ENCODE measurements around the gene OR4D2.

The OR4D2 gene

DNA sequence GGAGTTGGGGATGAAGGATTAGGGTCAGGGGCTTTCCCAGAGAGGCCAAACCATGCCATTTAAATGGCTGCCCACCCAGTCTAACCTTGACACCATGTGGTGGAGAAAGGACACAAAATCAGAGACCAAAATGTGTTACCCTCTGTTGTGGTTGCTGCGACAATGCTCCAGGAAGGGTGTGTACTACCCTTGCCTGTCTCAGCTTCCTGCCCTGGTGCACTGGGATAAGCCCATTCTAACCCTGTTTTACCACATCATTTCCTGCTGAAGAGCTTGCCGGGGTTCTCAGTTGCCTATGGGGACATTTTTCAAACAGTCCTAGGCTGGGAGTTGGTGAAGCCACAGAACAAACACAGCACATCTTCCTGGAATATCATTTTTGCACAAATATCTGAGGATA is 13.7 kb upstream of the OR4D2 start:
- ChIA-PET POLR2A (ENCODE audit: low non-redundant PET) (no interaction called here), CTCF (no interaction called here)
- DNase-seq (ENCODE audit: low spot score), result no peak
- no peak overlapping the region for H3K27ac ChIP-seq
- TF ChIP-seq CTCF (conservative IDR thresholded peaks at IDR 0.05; ENCODE audit: low read depth), result no peak

- no peak overlapping the region for H3K27ac ChIP-seq
- no peak for DNase-seq (ENCODE audit: low spot score)
- no peak for TF ChIP-seq CTCF (conservative IDR thresholded peaks at IDR 0.05; ENCODE audit: low read depth)
- POLR2A ChIA-PET (ENCODE audit: low non-redundant PET), result no interaction called here
- CTCF ChIA-PET, result interaction anchor here (0.7 to 1.6 kb wide), 2 partner anchors 19 to 25 kb away, joined by 3 to 8 read pairs; no protein-coding TSS in a partner anchor
These were observed 13.1 kb upstream of the OR4D2 start for GRCh38 chr17:58153671-58154070.

DNA sequence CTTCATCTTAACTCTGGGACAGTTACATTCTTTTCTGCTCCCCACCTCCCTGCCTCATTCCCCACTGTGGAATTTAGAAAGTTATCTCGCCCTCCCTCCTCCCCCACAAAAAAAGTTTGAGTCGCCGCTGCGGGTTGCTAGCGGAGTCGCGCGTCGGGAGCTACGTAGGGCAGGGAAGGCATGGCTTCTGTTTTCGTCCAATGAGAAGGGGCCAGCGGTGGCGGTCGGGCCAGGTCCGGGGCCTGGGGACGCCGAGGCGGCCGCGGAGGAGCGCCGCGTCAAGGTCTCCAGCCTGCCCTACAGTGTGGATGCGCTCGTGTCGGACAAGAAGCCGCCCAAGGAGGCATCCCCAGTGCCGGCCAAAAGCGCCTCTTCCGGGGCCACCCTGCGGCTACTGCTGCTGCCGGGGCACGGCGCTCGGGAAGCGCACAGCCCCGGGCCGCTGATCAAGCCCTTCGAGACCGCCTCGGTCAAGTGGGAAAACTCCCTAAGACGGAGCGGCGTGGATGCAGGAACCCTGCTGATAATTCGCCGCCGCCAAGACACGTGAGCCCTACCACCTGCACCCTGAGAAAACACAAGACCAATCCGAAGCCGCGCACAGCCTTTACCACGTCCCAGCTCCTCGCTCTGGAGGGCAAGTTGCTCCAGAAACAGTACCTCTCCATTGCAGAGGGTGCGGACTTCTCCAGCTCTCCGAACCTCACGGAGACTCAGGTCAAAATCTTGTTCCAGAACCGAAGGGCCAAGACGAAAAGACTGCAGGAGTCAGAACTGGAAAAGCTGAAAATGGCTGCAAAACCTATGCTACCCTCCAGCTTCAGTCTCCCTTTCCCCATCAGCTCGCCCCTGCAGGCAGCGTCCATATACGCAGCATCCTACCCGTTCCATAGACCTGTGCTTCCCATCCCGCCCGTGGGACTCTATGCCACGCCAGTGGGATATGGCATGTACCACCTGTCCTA is 9.7 kb upstream of the OR4D2 start:
- ChIA-PET POLR2A (ENCODE audit: low non-redundant PET) (no interaction called here), CTCF (interaction anchor here (0.8 kb wide), 1 partner anchor 1306 kb away, joined by 4 read pairs; no protein-coding TSS in a partner anchor)
- H3K27ac ChIP-seq, result no peak overlapping the region
- DNase-seq (ENCODE audit: low spot score), result no peak
- no peak for TF ChIP-seq CTCF (conservative IDR thresholded peaks at IDR 0.05; ENCODE audit: low read depth)

DNA sequence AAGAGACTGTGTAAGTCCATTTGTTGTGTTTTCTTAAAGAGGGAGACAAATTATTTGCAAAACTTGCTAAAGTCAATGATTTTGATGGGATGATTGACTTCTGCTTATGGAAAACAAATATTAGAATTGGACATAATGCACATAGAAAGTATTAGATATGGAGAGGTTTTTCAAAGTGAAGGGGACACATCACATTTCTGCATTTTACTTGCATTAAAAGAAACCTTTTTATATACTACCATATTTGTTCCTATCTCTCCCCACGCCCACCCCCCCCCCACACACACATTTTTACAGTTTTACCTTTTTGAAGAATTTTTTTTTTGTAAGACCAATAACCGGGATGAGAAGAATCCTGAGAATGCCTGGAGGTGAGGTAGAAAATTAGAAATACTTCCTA is 8.6 kb upstream of the OR4D2 start:
- POLR2A ChIA-PET (ENCODE audit: low non-redundant PET), result no interaction called here

DNA sequence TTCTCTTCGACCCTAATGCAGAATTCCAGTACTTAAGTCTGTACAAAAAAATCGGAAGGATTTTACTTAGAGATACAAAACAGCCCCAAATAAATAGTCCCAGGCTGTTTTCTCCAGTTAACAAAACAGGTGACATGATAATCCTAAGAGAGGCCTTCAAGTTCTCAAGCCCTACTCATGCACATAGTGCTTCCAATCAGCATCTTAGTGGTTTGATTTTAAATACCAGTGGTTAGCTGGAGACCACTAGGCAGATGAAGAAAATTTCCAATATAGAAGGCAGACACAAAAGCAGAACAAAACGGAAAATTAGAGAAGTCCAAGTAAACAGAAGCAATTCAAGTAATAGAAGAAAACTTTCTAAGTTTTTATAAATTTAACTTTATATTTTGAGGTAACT is 5.2 kb upstream of the OR4D2 start:
- CTCF ChIA-PET, result interaction anchor here (0.7 kb wide), 1 partner anchor 14 kb away, joined by 3 read pairs; no protein-coding TSS in a partner anchor

More for the DNA sequence above, 8.6 kb upstream of the OR4D2 start:
- DNase-seq (ENCODE audit: low spot score), result no peak
- TF ChIP-seq CTCF (conservative IDR thresholded peaks at IDR 0.05; ENCODE audit: low read depth), result no peak
- CTCF ChIA-PET, result interaction anchor here (0.5 kb wide), 1 partner anchor 132 kb away, joined by 4 read pairs; no protein-coding TSS in a partner anchor
- no peak overlapping the region for H3K27ac ChIP-seq

DNA sequence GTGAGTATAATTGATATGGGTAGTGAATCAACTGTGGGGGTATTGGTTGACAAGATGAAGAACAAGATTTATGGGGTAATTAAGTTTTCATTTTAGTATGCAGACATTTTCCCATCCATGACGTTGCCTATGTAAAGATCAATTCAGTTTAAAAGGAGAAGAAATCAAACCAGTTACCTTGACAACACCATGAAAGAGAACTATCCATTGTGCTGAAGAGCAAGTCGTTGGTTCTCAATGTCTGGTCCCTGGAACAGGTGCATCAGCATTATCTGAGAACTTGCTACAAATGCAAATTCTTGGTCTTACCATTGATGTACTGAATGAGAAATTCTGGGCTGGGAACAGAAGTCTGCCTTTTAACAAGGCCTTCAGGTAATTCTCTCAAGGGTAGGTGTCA is 801 bp upstream of the OR4D2 start:
- DNase-seq (ENCODE audit: low spot score), result no peak
- ChIA-PET POLR2A (ENCODE audit: low non-redundant PET) (no interaction called here), CTCF (interaction anchor here (0.5 kb wide), 1 partner anchor 1701 kb away, joined by 3 read pairs; no protein-coding TSS in a partner anchor)
- no peak overlapping the region for H3K27ac ChIP-seq
- no peak for TF ChIP-seq CTCF (conservative IDR thresholded peaks at IDR 0.05; ENCODE audit: low read depth)

More for the DNA sequence above, 5.2 kb upstream of the OR4D2 start:
- POLR2A ChIA-PET (ENCODE audit: low non-redundant PET), result no interaction called here
- TF ChIP-seq CTCF (conservative IDR thresholded peaks at IDR 0.05; ENCODE audit: low read depth), result no peak
- no peak for DNase-seq (ENCODE audit: low spot score)
- no peak overlapping the region for H3K27ac ChIP-seq

Data from RWPE1 (cell line).